22Rv1 (cell line): ENCODE results near the gene MAPK11.

Experiments used
- H3K27ac ChIP-seq: fragments of 450-650 bp; 2 replicates; pipeline ENCODE4 v1.5.1; 2017
- ZFX ChIP-seq: fragments of 450-650 bp; IDR thresholded peaks from 2 replicates; pipeline ENCODE4 v1.6.1; 2017; ENCODE audit warnings: antibody characterized with exemption, borderline replicate concordance
- TF ChIP-seq, protein P1 (sequence below): fragments of 450-650 bp; IDR thresholded peaks from 2 replicates; pipeline ENCODE4 v1.5.1; 2017; ENCODE audit warnings: mild to moderate bottlenecking

The MAPK11 gene

DNA sequence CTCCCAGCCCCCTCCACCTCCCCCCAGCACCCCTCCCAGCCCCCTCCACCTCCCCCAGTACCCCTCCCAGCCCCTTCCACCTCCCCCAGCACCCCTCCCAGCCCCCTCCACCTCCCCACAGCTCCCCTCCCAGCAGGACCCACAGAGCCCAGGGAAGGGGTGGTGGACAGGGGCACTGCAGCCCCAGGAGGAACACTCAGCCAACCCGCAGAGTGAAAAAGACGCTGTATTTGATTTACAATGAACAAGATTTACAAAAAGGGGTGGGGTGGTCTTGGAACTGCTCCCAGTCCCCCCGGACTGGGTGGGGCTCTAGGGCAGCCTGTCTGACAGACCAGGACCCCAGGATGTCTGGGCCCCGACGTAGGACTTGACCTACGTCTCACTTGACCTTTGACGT, 4.6 kb upstream of the MAPK11 start:
- TF ChIP-seq, protein P1, sequence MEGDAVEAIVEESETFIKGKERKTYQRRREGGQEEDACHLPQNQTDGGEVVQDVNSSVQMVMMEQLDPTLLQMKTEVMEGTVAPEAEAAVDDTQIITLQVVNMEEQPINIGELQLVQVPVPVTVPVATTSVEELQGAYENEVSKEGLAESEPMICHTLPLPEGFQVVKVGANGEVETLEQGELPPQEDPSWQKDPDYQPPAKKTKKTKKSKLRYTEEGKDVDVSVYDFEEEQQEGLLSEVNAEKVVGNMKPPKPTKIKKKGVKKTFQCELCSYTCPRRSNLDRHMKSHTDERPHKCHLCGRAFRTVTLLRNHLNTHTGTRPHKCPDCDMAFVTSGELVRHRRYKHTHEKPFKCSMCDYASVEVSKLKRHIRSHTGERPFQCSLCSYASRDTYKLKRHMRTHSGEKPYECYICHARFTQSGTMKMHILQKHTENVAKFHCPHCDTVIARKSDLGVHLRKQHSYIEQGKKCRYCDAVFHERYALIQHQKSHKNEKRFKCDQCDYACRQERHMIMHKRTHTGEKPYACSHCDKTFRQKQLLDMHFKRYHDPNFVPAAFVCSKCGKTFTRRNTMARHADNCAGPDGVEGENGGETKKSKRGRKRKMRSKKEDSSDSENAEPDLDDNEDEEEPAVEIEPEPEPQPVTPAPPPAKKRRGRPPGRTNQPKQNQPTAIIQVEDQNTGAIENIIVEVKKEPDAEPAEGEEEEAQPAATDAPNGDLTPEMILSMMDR = no peak
- no peak for TF ChIP-seq ZFX
- H3K27ac ChIP-seq = peak overlapping the region; percentile 42

DNA sequence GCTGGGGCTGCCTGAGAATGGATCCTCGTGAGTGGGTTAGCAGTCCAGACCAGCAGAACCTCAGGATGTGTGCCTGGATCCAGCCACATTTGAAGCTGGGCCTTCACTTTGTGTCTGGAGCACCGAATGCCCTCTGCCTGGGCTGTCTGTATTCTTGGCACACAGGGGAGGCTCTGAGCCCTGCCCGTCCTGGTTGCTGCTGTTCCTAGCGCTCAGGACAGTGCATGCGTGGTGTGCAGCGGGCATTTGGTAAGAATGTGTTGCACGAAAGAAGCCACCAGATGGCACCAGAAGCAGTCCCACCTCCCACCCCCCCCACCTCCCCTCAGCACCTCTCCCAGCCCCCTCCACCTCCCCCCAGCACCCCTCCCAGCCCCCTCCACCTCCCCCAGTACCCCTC, 4.1 kb upstream of the MAPK11 start:
- H3K27ac ChIP-seq = peak overlapping the region; percentile 97
- TF ChIP-seq ZFX = no peak
- TF ChIP-seq, protein P1 = no peak

DNA sequence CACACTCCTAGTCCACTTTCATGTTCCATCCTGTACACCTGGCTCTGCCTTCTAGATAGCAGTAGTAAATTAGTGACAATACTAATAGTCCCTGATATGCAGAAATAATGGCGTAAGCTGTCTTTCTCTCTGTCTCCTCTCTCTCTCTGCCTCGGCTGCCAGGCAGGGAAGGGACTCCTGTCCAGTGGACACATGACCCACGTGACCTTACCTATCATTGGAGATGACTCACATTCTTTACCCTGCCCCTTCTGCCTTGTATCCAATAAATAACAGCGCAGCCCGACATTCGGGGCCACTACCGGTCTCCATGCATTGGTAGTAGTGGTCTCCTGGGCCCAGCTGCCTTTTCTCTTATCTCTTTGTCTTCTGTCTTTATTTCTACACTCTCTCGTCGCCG, 3.6 kb upstream of the MAPK11 start:
- H3K27ac ChIP-seq = peak overlapping the region; percentile 97

DNA sequence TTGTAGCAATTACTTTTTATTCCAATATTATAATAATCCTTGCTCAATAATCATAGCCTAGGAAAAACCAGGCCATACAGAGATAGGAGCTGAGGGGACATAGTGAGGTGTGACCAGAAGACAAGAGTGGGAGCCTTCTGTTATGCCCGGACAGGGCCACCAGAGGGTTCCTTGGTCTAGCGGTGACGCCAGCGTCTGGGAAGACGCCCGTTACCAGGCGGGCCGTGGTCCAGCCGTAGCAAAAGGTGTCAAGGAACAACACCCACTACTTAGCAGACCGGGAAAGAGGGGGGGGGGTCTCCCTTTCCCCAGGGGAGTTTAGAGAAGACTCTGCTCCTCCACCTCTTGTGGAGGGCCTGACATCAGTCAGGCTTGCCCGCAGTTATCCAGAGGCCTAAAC, 3.2 kb upstream of the MAPK11 start:
- H3K27ac ChIP-seq = peak overlapping the region; percentile 97

DNA sequence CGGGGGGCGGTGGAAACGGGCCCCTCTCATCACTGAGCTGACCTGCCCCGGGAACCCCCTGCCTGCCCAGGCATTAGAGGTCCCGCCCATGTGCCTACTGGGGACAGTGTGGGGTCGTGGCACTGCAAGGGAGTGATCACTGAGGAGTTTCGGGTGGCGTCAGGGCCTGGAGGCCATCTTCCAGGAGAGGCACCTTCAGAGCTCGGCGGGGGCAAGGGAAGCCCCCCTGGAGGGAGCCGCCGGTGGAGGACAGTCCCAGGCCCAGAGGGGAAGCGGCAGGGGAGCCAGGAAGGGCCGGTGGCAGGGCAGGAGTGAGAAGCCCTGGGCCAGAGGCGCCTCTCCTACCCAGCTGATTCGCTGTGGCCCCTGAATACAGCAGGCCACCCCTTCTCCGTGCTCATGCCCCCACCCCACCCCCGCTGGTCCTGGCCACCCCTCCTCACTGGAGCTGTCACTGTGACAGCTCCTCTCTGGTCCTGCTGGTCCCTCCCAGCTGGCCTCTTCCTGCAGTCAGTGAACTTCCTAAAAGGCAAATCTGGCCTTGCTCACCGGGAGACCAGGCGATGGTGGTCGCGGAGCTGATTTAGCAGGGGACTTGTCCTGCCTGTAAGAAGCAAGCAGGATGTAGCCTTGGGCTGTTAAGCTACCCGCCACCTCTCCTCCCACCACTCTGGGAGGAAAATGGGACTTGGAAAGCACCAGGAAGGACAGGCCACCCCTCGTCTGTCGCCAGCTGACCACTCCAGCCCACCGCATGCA, 2.0 kb upstream of the MAPK11 start:
- TF ChIP-seq, protein P1 = no peak
- no peak for TF ChIP-seq ZFX
- H3K27ac ChIP-seq = peak overlapping the region; percentile 97

DNA sequence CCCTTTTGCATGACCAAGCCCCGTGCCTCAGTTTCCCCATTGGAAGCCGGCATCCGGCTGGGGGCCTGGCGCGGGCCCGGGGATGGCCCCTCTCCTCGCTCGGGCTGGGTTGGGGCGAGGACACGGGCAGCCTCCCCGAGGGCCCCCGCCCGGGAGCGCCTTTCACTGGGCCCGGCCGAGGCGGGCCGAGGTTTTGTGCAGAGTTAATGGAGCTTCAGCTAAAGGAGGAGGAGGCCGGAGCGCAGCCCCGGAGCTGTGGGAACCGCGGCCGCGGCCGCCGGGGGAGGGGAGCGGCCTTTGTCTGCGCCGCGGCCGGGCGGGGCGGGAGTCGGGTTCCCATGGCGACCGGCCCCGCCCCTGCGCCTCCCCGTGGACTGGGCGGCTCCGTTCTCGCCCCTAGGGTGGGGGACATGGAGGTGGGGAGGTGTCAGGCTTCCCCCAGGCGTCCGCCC, 1.4 kb upstream of the MAPK11 start:
- peak overlapping the region; percentile 97 for H3K27ac ChIP-seq
- TF ChIP-seq, protein P1 = peak; percentile 28
- no peak for TF ChIP-seq ZFX

DNA sequence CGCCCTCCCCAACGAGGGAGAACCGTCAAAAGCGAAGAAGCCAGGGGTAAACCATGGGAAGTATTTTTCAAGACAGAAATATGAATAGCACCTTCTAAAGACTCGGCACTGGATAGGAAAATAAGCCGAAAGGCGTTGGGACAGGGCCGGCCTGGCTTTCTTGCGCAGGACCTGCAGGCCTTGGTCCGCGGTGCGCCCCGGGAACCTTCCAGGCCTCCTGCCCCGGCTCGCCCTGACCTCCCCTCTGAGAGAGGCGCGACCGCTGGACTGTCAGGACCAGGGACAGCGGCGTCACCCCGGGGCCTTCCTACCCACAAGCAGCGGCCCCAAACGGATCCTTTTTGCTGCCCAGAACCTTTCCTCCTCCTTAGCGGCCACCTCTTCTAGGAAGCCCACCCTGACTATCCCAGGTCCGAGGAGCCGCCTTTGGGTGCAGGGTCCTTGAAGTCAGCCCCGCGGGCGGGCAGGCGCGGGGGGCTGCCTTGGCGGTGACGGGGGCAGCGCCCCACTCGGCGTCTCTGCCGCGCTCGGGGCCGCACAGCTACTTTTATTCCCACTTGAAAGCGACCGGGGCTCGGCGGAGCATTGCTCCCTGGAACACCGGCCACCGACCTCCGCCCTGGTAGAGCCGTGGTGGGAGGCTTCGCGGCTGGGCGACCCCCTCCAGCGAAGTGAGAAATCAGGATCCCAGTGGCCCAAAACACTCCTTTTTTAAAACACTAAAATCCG, 650 bp upstream of the MAPK11 start:
- TF ChIP-seq, protein P1 = no peak
- TF ChIP-seq ZFX = no peak
- peak overlapping the region; percentile 97 for H3K27ac ChIP-seq

DNA sequence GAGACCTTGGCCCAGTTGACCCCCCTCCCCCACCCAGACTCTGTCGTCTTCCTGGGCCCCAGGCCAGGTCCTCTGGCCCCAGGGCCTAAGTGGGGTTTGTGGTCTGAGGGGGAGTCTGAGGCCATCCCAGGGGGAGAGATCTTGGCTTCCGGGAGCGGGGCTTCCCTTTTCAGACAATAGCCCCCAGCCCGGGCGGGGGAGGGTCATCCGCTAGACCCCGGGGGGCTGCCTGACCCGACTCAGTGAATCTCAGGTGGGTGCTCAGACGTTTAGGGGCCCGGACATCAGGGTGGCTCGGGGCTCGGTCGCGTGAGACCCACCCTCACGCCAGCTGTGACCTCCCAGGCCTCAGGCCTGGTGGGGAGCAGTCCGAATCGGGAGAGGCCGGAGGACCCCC, 609 bp downstream of the MAPK11 start:
- TF ChIP-seq ZFX = no peak
- TF ChIP-seq, protein P1 = no peak
- peak overlapping the region; percentile 97 for H3K27ac ChIP-seq
